Hepatic stellate cell (primary cell): ENCODE results near the gene MRPS22.
"Not testable (repeated sequence)": the region's sequence is repeated elsewhere in the genome, so short reads cannot be mapped to it uniquely, and the experiment has no call there.

Source experiments
- DNase-seq: peaks from one replicate; pipeline ENCODE4 v3.0.0; 2011; ENCODE audit warnings: low spot score

MRPS22 gene

DNA sequence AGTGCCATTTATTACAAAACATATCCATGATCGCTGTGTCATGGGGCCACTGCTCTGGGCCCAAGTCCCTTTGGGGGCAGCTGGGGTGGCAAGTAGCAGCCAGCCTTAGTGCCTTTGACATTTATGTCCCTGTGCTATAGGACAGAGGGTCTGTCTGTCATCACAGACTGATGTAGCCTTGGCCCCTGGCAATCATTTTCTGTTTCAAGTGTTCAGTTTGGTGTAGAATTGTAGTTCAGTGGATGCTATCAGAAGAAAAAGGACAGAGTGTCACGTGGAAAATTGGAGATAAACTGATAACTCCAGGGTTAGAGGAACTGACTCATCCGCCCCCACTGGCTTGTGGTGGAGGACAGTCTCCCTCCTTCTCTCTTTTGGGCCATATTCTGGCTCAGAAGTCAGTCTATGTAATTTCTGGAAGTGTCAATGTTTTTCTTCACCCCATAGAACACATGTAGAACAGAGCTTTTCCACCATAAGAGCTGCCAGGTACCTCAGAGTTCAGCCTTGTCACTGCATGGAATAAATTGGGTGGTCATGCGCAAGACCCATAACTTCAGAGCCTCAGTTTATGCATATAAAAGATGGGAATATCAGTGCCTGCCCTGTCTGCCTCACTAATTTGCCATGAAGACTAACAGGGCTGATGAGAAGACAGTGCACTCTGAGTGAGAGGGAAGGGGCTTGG is 4.5 kb upstream of the MRPS22 start:
- DNase-seq: no peak

GRCh38 chr3:139340784-139341183 is 3.0 kb upstream of the MRPS22 start:
- DNase-seq: no peak

DNA sequence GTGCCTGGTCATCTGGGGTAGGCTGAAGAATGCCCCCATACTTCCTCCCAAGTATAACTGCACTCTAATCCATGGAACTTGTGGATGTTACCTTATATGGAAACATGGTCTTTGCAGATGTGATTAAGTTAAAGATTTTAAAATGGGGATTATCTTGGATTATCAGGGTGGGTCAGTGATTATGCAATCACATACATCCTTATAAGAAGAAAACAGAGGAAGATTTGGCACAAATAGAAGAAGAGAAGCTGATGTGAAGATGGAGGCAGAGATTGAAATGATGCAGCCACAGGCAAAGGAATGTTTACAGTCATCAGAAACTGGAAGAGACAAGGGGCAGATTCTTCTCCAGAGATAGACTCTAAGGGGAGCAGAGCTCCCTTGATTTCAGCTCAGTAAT is 1.8 kb upstream of the MRPS22 start:
- no peak for DNase-seq

DNA sequence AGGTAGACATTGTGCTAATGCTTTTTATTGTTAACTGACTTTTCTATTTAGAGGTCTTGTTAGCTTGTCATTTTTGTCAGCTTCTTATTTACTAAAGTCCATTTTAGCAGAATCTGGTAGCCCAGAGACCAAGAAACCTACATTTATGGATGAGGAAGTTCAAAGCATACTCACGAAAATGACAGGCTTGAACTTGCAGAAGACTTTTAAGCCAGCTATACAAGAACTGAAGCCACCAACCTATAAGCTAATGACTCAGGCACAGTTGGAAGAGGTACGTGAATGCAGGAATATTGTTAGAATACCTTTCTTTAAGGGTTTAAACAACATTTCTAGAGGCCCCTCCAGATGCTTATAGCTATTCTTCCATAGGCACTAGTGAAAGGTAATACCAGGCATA is 3.0 kb downstream of the MRPS22 start:
- no peak for DNase-seq

DNA sequence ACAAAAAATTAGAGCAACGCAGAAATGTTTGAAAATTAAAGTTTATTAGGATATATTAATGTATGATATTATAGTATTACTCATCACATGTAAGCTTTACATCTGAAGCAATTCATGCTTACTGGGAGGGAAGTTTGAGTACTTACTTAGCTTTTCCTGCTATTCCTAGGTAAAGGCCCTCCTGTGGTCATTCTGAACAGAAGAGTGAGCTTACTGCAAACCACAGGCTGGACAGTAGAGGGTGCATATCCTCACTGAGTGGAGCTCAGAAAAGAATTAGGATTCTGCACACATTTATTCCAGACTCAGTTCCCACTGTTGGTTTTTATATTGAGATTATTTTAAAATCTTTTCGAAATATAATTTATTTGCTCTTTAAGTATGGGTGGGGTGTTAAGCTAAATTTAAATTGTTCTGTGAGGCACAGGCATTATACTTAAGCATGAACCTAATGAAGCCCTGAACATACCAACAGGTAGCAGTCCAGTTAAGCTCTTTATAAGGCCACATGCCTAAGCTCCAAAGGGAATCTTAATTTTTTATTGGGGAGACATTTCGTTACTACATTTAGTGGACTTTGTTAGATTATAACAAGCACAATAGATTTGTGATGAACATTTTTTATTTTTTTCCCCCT is 10.2 kb downstream of the MRPS22 start:
- peak; percentile 45 for DNase-seq

DNA sequence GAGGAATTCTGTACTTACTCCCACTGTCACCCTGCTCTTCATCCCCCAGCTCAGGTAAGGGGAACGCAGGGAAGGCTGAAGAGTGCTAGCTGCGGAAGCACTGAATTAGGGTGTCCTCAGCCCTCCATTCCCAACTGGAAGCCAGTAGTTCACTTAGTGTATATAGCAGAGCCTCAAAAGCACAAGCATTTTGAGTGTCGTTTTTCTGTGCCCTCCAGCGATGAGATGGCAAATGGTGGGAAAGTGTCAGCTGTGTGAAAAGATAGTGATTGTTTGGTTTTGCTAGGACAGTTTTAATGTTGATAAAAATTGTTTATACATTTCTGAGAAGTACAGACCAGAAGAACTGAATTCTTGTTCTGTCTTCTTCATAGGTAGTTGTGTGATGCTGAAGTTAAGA is 10.8 kb downstream of the MRPS22 start:
- no peak for DNase-seq

DNA sequence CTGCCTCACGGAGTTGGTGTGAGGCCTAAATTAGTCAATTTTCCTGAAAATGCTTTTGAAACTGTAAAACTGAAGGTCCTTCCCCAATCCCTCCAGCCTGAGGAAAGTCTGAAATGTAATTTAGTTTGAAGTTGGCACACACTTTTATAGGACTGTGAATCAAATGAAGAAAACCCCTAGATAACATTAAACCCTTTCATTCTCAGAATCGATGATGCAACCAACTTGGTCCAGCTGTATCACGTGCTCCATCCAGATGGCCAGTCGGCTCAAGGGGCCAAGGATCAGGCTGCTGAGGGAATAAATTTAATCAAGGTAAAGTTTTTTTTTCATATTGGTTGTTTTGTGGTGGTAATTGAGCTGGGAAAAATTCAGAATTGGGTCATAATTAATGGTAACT is 11.7 kb downstream of the MRPS22 start:
- DNase-seq: no peak

GRCh38 chr3:139355891-139356290 is 12.1 kb downstream of the MRPS22 start:
- no peak for DNase-seq

- DNase-seq: no peak
These were observed 14.1 kb downstream of the MRPS22 start for GRCh38 chr3:139357899-139358298.

- no peak for DNase-seq
These were observed 15.2 kb downstream of the MRPS22 start for GRCh38 chr3:139358841-139359562.

DNA sequence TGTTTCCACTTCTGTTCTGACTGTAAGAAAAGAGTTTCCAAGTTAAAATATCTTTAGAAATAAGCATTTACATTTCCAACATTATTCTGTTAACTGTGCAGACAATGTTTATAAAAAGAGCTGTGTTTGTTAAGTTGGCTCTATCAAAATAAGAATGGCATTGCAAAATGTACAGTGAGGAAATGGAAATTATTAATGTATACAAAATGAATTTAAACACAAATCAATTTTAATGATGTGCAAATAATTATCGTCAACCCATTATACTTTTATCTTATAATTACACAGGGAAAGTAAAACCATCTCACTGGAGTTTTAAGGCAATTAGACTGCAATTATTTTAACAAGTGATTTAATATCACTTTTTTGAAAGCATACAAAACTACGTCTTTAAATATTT is 17.5 kb downstream of the MRPS22 start:
- DNase-seq: no peak

DNA sequence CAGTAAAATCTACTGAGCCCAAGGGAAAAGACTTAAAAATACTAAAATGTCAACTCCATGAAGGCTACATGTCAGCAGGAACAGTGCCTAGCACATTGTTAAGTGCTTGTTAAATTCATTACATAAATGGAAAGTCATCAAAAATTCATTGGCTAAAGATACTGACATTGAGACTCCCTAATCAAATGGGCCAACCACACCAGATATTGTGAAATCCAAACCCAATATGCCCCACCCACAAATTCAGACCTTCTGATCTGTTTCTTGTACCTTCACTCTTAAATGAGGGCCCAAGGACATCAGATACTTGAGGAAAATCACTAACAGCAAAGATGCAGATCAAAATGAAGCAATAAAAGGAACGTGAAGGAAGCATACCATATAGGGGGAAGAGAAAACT is 20.7 kb downstream of the MRPS22 start:
- DNase-seq: no peak

- DNase-seq: no peak
These were observed 30.3 kb downstream of the MRPS22 start for GRCh38 chr3:139374099-139374498.

GRCh38 chr3:139377378-139377777 is 33.6 kb downstream of the MRPS22 start:
- no peak for DNase-seq

GRCh38 chr3:139378587-139379241 is 34.9 kb downstream of the MRPS22 start:
- no peak for DNase-seq

GRCh38 chr3:139380575-139380974 is 36.8 kb downstream of the MRPS22 start:
- no peak for DNase-seq

- DNase-seq: not testable (repeated sequence)
These were observed 38.5 kb downstream of the MRPS22 start for GRCh38 chr3:139382291-139382690.

GRCh38 chr3:139388077-139388476 is 44.3 kb downstream of the MRPS22 start:
- no peak for DNase-seq

DNA sequence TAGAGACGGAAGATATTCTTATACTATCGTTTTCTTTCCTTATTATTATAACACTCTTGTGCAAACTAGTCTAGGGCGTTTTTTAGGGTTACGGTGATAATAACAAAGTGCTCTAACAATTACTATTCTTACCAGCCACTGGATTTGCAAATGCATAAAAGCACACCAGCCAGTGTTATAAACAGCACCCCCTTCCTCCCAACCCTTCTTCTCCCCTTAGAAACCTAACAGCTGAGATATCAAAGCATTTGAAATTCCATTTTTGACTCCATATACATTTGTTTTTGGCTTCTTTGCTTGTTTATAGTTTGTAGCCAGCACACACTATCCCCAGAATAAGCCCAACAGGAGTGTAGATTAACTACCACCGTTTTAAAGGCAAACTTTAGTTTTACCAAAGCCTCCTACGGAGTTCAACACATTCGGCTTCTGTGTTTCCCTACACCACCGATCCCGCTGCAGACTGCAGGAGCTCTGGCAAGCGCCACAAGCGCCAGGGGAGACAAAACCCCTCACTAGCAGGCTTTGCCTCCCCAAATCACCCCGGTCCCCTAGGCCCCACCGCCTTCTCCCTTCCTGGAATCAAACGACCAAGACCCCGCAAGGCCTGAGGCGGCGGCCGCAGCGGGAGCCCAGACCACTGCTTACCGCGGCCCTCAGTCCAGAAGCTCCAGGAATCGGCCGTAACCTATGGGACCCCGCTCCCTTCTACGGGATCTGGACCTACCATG is 45.2 kb downstream of the MRPS22 start:
- DNase-seq: peak; percentile 6

DNA sequence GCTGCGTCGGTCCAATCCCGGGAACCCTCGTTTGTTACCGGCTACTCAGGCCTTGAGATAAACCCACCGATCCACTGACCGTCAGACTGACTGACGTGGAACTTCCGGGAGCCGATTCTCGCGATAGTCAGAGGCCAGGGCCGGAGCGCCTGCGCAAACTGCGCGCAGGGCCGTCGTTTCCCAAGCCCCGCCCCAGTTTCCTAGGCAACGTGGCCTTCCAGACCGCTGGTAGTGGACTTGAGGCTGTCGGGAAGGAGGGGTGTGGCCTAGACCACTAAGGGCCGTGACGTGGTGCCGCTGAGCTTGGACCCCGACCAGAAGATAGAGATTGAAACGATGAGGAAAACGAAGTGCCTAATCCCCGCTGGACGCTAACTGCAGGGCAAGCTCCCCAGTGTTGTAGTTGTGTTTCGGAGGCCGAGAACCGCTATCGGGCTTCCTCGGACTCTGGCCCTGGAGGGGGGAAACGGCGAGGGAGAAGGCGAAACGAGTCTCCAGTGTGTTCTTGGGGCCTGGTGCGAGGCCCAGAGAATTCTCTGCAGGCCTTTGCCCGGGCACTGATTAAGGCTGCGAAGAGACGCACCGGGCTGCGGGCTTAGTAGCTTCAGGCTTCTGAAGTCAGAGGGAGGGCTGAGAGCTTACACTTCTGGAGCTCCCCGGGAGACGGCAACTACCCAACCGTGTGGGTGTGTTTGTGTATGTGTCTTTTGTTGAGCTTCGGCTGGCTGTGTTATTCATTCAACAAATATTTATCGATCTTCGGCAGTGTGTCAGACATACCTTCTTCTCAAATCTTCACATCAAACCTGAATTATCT is 45.9 kb downstream of the MRPS22 start, which contains the start of gene COPB2:
Gene COPB2, minus strand, starts transcription at position 96 of the 817 bp plus-strand sequence. CDS start 97 bp downstream, outside the sequence.
- peak; percentile 96 for DNase-seq

- DNase-seq: no peak
These were observed 50.3 kb downstream of the MRPS22 start for GRCh38 chr3:139394116-139394515.
